Medulla oblongata (tissue), 1 donor: ENCODE data around the gene KMT5B.
A peak's percentile ranks its signal among the peaks of the same experiment; 100 is the strongest.

ENCODE experiments used
- DNase-seq: peaks from one replicate; pipeline ENCODE4 v3.0.0-alpha.2; 2015; ENCODE audit errors: extremely low spot score

Gene KMT5B

GRCh38 chr11:68118706-68119448 lies 94.2 kb downstream of the KMT5B start:
- DNase-seq, result peak; percentile 73

- no peak for DNase-seq
These were observed 95.1 kb downstream of the KMT5B start for GRCh38 chr11:68117853-68118470.

- DNase-seq, result peak; percentile 65
These were observed 96.1 kb downstream of the KMT5B start for GRCh38 chr11:68116974-68117373.

GRCh38 chr11:68116126-68116525 lies 97.0 kb downstream of the KMT5B start:
- DNase-seq, result no peak

GRCh38 chr11:68115285-68115684 lies 97.8 kb downstream of the KMT5B start:
- DNase-seq, result peak; percentile 46

- no peak for DNase-seq
These were observed 99.1 kb downstream of the KMT5B start for GRCh38 chr11:68113986-68114385.

GRCh38 chr11:68107689-68108088 lies 105.4 kb downstream of the KMT5B start:
- no peak for DNase-seq

- no peak for DNase-seq
These were observed 106.7 kb downstream of the KMT5B start for GRCh38 chr11:68106165-68106940.
